ENCODE measurements around the gene CDCP1.

CDCP1 gene, protein sequence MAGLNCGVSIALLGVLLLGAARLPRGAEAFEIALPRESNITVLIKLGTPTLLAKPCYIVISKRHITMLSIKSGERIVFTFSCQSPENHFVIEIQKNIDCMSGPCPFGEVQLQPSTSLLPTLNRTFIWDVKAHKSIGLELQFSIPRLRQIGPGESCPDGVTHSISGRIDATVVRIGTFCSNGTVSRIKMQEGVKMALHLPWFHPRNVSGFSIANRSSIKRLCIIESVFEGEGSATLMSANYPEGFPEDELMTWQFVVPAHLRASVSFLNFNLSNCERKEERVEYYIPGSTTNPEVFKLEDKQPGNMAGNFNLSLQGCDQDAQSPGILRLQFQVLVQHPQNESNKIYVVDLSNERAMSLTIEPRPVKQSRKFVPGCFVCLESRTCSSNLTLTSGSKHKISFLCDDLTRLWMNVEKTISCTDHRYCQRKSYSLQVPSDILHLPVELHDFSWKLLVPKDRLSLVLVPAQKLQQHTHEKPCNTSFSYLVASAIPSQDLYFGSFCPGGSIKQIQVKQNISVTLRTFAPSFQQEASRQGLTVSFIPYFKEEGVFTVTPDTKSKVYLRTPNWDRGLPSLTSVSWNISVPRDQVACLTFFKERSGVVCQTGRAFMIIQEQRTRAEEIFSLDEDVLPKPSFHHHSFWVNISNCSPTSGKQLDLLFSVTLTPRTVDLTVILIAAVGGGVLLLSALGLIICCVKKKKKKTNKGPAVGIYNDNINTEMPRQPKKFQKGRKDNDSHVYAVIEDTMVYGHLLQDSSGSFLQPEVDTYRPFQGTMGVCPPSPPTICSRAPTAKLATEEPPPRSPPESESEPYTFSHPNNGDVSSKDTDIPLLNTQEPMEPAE

DNA sequence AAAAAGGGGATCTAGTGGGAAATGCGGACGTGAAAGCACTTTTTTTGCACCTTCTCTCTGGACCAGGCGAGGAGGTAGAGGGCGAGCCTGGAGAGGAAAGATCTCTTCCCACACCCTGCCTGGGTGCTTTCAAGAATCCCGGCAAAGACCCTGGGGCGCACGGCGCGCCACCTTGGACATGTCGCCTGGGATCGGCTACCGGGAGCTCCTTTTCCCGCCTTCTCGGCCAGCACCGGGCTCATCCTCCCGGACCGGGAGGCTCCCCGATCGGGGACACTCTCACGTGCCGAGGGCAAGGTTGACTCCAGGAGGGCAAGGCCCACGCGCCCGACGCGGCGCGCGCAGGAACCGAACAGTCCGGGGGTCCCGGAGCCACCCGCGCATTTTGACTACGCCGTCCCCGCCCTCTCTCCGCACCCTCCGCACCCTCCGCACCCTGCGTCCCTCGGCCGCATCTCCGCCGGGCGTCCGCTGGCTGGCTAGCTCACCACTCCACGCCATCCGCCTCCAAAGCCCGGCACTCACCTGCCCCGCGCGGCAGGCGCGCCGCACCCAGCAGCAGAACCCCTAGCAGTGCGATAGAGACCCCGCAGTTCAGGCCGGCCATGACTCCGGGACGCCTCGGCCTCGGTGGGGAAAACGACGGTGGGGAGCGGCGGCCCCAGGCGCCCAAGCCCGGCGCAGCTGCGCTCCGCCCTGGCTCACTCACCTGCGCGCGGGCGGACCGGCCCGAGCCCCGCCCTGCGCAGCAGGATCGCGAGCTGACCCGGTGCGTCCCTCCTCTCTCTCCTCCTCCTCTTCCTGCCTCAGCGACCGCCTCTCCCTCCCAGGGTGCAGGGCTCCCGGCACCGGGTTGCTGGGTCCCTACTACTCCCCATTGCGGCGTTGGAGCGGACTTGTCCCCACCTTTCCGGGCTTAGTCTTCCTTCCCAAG, at the start of gene CDCP1:
Gene CDCP1 (minus strand): TSS at position 698 of the 934 bp plus-strand sequence. CDS start 91 bp downstream, at position 607.
- no peak for FAIRE-seq

DNA sequence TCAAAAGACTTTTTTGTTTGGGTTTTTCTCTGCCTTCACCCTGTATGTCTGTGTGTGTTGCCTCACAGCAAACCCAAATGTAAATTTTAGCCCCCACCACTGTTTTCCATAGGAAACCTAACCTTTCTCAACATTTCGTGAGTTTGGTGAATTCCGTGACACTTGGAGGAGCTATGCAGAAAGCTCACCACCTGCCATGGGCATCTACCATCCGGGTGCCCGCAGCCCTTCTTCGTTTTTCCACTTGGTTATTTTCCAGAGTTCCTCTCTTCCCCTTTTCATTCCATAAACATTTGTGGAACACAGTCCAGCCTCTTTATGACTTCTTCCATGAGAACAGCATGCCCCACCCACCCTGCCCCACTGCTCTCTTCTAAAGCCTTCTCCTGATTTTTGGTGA, 48.6 kb upstream of the CDCP1 start:
- no peak for FAIRE-seq

DNA sequence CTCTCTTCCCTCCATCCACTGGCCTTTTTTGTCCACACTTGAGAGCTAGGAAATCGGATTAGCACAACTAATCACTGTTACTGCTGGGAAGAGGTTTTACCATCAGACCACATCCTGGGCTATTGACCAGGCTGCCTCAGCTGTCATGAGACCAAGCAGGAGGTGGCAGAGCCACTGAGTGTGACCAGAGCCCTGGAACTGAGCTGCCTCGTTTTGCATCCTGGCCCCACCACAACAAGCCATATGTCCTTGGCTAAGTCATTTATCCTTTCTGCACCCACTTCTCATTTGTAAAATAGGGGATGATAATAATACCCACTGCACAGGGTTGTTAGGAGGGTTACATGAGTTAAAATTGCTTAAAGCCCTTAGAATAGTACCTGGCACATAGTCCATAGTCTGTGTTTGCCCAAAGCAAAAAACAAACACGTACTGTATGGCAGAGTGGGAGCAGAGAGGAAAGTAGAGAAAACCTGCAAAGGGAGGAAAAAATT, 45.8 kb upstream of the CDCP1 start:
- FAIRE-seq, result no peak

DNA sequence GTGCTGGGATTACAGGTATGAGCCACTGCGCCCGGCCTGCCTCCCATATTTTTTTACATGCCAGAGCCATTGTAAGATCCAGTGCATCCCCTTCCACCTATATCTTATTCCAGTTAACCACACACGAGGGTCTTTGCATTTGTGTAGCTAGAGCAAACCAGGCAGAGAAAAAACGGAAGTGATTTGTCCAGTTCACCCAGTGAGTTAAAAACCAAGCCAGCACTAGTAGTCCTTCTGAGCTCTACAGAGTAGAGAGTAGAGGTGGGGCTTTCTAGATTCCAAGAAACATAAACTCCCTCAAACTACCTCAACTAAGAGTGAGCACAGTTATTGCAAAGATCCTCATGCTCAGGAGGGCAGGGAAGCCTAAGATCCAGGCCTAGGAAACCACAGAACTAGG, 45.2 kb upstream of the CDCP1 start:
- no peak for FAIRE-seq

DNA sequence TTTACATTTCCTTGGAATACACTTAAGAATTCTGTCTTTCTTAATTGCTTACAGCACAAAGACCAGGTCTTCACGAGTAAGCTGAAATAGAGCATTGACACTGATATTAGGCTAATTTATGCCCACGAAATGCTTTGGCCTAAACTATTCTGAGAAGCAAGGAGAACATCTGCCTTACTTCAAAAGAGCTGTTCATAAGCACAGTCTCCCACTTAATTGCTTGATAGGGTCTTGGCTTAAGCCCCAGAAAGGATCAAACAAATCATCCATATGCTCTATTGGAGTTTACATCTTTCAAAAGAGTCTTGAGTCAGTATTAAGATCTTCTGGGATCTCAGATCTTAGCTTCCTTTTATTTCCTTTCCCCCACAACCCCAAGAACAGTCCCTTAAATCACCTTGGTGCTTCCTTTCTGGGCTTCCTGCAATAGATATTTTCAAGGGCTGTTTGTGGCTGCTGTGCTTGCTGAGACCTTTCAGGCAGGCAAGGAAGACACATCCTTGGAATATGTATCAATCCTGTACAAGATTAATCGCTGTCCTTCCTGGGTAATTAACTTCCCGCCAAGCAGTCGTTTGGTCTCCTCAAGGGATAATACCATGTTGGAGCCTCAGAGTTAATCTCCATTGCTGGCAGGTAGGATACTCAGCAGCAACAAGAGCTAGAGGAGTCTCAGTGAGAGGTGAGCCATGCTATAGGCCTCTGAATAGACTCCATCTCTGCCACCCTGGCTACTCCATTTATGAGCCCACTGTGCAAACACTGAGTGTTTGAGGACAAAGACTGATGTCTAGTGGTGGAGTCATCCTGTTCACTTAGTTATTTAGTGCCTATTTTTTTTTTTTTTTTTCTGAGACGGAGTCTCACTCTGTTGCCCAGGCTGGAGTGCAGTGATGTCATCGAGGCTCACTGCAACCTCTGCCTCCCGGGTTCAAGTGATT, 42.8 kb upstream of the CDCP1 start:
- FAIRE-seq, result no peak

DNA sequence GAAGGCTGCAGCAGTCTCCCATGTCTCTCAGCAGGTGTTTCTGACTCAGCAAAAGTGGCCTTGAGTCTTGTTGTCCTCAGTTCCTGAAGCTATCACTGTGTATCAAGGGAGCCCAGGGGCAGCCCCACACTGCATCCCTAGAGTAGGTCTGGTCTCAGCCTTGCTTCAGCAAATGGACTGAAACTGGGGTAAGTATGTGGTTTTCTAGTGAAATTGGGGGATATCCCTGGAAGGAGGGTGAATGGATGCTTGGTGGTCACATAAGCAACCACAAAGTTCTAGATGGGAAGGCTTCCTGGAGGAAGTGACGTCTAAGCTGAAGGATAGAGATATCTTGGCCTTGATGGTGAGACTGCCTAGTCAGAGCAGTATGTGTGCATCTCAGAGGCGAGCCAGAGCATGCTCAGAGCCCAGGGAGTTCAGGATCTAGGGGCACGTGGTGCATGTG, 41.5 kb upstream of the CDCP1 start:
- FAIRE-seq, result no peak

DNA sequence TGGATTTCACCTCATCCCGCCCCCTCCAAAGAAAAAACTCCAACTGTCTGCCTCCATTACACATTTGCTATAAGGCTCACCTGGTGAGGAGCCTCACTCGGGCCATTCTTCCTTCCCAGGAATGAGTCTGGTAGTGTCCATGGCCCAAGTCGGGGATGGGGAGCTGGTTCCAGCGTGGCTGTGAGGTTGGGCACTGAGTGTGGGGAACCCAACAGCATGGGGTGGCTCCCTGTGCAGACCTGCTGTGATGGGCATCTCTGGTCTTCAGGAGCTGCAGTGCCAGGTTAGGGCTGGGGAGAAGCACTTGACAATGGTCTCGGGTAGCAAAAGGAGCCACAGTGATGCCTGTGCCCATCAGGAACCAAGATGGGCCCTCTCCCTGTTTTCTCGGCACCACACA, 40.7 kb upstream of the CDCP1 start:
- FAIRE-seq, result no peak

DNA sequence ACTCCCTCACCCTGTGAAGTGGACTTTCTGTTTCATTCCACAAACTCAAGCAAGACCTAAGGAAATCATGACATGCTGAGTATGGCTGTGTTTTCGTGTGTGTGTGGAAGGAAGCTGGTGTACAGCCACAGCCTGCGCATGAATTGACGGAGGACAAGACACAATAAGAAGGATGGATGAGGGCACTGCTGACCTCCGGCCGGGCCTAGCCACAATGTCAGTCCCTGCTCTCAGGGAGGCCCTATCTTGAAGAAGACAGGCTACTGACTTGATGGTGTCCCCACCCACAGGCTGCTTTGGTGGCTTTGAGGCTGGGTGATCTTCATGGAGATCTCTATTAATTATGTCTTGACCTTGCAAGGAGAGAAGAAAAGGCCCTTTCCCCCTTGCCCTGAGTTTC, 39.3 kb upstream of the CDCP1 start:
- no peak for FAIRE-seq

DNA sequence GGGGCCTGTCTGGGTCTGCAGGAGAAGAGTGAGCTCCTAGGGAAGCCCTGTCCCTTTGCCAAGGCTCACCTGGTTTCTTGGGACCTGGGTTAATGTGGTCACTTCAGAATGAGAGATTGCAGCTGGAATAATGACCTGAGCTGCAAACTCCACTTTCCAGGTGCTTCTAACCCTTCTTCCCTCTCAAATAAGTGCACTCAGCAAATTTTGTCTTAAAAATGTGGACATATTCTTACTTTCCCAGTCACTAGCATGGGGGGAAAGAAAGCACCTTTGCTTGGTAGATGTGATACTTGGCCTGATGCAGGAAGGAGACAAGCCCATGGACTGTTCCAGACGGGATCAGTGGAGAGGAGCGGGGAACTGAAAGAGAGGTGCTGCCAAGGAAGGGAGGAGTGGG, 38.9 kb upstream of the CDCP1 start:
- no peak for FAIRE-seq

DNA sequence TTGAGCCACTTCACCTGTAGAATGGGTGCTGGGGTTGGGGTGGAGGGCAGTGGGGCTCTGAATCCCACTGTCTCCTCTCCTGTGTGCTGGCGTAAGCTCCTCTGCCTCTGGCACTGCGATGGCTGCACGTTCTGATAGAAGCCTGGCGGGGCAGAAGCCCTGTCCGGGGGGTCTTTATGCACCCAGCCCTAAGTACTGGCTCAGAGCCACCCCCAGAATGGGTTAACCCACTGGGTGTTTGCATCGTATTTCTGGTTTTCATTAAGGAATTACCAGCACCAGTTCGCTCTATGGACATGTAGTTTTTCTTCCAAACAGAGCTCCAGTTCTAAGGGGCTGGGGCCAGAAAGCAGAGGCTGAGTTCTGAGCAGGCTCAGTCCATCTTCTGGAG, 37.7 kb upstream of the CDCP1 start:
- no peak for FAIRE-seq

DNA sequence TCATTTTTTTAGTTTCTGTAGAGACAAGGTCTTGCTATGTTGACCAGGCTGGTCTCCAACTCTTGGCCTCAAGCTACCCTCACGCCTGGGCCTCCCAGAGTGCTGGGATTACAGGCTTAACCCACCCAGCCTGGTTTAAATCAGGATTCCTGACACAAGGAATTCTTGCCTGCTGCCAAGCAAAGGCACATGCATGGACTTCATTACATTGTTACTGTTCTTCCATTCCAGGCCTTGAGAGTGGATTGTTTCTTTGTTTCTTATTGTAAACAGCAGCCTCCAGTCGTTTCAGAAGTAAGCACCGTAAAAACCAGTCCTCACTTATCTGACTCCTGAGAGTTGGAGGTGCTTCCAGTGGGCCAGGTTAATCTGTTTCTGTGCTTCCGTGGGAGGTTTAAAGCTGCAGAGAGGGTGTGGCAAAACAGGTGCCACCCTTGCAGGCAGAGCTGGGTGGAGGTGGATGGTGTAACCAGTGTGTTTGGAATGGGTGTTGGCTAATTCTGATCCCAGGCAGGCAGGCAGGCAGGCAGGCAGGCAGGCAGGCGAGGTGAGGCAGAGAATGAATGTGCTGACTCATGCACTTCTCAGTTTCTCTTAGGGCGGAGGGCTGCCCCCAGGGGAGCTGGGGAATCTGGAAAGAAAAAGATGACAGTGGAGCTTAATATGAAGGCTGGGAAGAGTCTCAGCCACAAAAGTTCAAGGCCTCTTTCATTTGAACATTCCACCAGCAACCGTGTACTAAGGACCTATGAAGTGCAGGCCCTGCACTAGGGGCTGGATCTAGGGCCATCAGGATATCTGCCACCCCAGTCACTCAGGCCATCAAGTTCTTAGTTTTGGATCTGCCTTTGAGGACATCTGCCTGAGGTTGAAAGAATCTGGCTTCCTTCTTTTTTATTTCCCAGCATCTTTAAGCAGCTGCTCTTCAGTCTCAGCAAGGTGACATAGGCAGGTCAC, 37.0 kb upstream of the CDCP1 start:
- no peak for FAIRE-seq

DNA sequence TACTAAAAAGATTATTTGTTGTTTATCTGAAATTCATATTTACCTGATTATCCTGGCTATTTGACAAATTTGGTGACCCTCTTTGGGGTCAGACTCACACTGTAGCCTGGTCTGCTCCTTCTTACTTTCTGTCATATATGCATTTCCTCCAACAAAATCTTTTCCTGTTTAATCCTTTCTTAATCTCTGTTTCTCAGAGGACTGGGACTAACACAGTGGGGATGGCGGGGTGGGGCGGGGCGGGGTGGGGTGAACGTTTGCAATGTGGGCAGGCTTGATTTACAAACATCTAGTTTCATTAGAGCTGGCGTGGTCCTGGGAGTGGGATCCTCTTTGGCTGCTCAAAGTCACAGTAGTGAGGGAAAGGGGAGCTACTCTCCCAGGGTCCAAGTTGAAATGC, 35.3 kb upstream of the CDCP1 start:
- FAIRE-seq, result no peak

DNA sequence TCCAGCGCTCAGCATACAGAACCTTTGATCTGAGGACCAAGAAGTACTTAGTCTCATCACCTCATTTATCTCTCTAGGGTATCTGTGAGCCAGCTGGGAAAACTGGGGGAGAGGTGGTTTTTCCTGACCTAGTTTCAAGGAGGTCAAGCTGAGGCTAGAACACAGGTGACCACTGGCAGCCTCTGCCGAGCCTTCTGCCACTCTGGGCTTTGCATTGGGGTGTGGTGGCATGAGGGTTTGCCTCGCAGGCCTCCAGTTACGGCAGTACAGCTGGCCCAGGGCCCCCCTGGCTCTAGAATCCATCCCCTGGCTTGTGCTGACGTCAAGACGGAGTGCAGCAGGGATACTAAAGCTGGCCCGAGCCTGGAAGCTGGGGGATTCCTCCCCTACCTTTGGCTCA, 34.7 kb upstream of the CDCP1 start:
- no peak for FAIRE-seq

DNA sequence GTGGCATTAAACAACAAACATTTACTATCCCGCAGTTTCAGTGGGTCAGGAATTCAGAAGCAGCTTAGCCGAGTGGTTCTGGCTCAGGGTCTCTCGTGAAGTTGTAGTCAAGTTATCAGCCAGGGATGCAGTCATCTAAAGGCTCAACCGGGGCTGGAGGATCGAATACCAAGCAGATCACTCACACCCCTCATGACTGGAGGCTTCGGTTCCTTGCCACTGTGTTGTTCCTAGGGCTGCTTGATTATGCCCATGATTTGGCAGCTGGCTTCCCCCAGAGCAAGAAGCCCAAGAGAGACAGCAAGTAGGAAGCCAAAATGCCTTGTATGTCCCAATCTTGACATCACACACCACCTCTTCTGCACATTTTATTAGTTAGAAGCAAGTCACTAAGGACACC, 33.9 kb upstream of the CDCP1 start:
- no peak for FAIRE-seq

DNA sequence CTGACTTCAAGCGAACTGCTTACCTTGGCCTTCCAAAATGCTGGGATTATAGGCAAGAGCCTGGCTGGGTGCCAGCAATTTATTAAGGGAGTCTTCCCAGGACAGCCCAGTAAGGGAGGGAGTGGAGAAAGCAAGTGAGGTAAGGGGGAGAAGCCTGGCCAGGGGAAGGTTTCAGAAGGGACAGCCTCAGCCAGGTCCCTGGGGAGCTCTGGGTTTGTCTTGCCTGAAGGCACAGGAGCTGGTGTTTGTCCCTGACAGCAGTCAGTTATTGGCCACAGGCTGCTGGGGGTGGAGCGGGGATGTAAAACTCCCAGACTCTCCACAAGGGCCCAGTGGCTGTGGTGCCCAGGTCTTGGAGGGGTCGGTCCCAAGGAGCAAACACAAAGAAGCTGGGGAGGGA, 33.0 kb upstream of the CDCP1 start:
- FAIRE-seq, result no peak

DNA sequence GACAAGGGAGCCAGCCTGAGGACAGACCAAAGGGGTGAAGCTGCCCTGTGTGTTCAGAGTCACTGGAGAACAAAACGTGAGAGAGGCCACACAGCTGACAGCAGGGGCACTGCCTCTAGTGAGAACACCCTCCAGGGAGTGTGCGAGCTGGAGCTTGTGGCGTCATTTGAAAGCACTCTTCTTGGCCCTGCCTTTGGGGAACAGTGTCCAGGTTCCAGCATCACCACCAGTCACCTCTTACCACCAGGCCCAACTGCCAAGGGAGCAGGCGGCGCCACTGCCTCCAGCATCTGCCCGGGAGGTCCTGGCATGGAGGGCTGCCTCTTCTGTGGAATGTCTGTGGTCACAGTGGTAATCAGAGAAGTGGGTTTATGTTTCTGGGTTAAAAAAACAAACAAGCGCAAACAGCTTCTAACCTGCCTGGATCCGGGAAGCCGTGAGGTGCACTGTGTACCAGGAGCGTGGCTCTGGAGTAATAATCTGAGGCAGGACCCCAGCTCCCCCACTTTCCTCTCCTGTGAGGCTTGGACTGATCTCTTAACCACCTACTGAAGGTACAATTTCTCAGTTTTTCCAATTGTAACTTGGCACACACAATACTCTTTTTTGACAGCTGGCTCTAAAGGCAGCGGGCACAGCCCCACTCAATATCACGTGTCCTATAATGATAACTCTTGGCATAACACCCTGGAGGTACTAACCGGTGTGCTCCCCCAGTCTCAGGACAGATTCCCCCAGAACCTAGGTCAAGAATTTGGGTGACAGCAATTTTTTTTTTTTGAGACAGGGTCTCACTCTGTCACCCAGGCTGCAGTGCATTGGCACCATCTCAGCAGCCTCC, 32.2 kb upstream of the CDCP1 start:
- no peak for FAIRE-seq

DNA sequence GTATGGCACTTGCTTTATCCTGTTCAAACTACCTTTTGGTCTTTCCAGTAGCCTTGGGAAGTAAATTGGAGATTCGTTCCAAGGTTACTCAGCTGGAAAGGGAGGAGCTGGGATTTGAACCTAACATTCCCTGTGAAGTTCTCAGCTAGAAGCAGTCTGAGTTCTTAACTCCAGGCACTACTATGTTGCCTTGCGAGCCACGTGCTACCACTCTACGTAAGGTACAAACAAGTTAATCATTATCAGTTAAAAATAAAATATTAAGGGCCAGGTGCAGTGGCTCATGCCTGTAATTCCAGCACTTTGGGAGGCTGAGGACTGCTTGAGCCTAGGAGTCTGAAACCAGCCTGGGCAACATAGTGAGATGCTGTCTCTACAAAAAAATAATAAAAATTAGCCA, 30.7 kb upstream of the CDCP1 start:
- no peak for FAIRE-seq

DNA sequence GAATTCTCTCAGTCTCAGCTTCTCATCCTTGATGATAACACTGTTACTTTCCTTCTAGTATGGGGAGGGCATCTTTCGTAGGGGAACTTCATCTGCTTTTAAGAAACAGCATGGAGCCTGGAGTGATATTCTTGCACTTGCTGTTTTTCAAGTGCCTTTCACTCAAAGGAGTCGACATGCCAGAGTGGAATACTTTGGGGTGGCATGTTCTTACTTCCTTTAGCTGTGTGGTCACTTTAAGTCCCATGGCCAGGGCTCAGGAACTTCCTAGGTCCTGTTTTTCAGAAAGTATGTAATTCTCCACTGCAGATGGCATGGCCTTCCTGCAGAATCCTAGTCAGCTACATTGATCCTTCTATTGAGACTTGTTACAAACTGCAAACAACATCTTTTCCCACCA, 28.1 kb upstream of the CDCP1 start:
- no peak for FAIRE-seq

DNA sequence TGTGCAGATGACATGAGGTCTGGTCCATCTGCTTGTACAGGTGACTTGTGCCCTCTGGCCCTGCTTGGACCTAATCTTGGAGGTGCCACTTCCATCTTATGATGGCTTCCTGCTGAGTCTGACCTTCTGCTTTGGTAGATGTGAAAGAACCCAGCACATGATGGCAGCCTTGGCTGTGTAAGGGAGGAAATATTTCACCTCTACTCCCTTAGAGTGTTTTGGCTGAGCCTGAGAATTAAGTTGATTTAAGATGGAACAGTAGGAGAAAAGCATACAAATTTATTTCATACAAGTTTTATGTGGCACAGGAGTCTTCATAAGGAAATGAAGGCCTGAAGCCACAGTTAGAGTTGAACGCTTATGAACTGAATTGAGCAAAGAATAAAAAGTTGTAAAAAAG, 27.6 kb upstream of the CDCP1 start:
- no peak for FAIRE-seq

DNA sequence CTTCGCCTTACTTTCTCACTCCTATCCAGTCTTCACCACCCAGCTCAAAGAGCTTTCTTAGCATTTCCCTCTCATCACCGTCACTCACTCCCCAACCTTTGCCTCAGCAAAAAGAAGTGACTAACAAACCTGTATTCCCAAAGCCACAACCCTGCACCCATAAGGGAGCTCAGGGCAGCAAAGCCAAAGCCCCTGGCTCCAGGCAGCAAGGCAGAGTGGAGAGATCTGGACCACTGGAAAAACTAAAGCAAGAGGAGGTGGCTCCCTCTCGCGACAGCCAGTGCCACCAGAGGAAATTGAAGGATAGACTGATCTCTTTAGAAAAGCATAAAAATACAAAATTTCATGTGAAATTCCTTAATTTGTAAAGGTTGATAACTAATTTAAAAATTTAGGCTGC, 25.1 kb upstream of the CDCP1 start:
- FAIRE-seq, result no peak
